ENCODE measurements around the gene GTF2IRD1.

DNA sequence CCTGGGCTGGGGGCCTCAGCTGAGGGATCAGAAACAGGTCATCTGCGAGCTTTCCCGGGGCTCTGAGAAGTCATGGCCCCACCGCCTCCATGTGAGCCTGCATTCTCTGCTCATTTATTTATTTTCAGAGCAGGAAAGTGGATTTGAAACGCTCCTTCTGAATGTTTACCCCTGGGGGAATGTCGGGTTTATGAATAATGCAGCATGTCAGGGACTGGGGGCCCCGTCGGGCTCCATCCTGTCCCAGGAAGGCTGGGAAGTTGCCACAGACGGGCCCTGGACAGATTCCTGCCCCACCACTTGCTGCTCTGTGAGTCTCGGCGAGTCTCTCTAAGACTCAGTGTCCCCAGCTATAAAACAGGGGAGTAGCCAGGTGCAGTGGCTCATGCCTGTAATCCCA is 11.9 kb upstream of the GTF2IRD1 start:
- TF ChIP-seq POLR2A (IDR thresholded peaks at IDR 0.05) = no peak
- TF ChIP-seq, protein P1, sequence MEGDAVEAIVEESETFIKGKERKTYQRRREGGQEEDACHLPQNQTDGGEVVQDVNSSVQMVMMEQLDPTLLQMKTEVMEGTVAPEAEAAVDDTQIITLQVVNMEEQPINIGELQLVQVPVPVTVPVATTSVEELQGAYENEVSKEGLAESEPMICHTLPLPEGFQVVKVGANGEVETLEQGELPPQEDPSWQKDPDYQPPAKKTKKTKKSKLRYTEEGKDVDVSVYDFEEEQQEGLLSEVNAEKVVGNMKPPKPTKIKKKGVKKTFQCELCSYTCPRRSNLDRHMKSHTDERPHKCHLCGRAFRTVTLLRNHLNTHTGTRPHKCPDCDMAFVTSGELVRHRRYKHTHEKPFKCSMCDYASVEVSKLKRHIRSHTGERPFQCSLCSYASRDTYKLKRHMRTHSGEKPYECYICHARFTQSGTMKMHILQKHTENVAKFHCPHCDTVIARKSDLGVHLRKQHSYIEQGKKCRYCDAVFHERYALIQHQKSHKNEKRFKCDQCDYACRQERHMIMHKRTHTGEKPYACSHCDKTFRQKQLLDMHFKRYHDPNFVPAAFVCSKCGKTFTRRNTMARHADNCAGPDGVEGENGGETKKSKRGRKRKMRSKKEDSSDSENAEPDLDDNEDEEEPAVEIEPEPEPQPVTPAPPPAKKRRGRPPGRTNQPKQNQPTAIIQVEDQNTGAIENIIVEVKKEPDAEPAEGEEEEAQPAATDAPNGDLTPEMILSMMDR (IDR thresholded peaks at IDR 0.05) = no peak
